Mucosa of rectum (tissue), 2 donors: ENCODE measurements around the gene CTSW.

Source experiments
- H3K27ac ChIP-seq, 2 donors: one replicate each; pipeline ENCODE4 v1.7.0; 2013; ENCODE audit warnings: inconsistent platforms in 2 of 2, low read depth in 2 of 2, low read length in 2 of 2
- H3K27me3 ChIP-seq, 2 donors: one replicate each; pipeline ENCODE4 v1.7.0; 2013; ENCODE audit warnings: low read length in 2 of 2; ENCODE audit not compliant: control insufficient read depth in 2 of 2, insufficient read depth in 2 of 2
- H3K36me3 ChIP-seq, 2 donors: one replicate each; pipeline ENCODE4 v1.7.0; 2013; ENCODE audit warnings: low read length in 2 of 2; ENCODE audit not compliant: control insufficient read depth in 2 of 2, insufficient read depth in 2 of 2
- H3K4me1 ChIP-seq, 2 donors: one replicate each; pipeline ENCODE4 v1.7.0; 2013; ENCODE audit warnings: low read length in 2 of 2, mild to moderate bottlenecking in 1 of 2; ENCODE audit not compliant: control insufficient read depth in 2 of 2, insufficient read depth in 2 of 2
- H3K4me3 ChIP-seq, 2 donors: one replicate each; pipeline ENCODE4 v1.7.0; 2013; ENCODE audit warnings: low read length in 2 of 2
- H3K9ac ChIP-seq, 2 donors: one replicate each; pipeline ENCODE4 v1.7.0; 2013; ENCODE audit warnings: low read length in 2 of 2, low read depth in 1 of 2, mild to moderate bottlenecking in 1 of 2
- H3K9me3 ChIP-seq, 2 donors: one replicate each; pipeline ENCODE4 v1.7.0; 2013; ENCODE audit warnings: low read length in 2 of 2; ENCODE audit not compliant: control insufficient read depth in 2 of 2
- donor health status: healthy.
- donor health status: Normal muscosa, but diverticular disease.

Gene CTSW

GRCh38 chr11:65906602-65907001 is 27.0 kb downstream of the CTSW start:
- H3K27ac ChIP-seq: no peak overlapping the region
- H3K36me3 ChIP-seq: no peaks in the 10 kb centered on the region
- peaks cover 5 to 6% of the 10 kb centered on the region in 2 donors for H3K4me1 ChIP-seq
- H3K4me3 ChIP-seq: no peak overlapping the region
- H3K9me3 ChIP-seq: no peaks in the 10 kb centered on the region
- H3K27me3 ChIP-seq: peaks cover 0 to 7% of the 10 kb centered on the region in 2 donors
- H3K9ac ChIP-seq: no peak overlapping the region

DNA sequence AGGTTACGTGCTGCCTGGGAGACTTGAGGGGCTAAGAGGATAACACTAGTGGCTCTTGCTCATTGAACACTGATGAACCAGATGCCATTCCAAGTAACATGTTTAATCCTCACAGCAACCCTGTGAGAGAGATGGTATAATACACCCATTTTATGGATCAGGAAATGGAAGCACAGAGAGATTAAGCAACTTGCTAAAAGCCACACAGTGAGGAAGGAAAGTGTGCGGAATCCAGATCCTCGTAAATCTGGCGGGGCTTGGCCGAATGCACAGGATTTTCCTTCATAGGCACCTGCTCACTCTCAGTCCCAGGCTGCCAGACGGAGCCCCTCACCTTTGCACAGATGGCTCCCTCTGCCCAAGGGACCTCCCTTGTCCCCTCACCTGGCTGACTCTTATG is 28.2 kb downstream of the CTSW start:
- Histone ChIP-seq H3K9ac (no peak overlapping the region), H3K27ac (no peak overlapping the region), H3K36me3 (no peaks in the 10 kb centered on the region)

DNA sequence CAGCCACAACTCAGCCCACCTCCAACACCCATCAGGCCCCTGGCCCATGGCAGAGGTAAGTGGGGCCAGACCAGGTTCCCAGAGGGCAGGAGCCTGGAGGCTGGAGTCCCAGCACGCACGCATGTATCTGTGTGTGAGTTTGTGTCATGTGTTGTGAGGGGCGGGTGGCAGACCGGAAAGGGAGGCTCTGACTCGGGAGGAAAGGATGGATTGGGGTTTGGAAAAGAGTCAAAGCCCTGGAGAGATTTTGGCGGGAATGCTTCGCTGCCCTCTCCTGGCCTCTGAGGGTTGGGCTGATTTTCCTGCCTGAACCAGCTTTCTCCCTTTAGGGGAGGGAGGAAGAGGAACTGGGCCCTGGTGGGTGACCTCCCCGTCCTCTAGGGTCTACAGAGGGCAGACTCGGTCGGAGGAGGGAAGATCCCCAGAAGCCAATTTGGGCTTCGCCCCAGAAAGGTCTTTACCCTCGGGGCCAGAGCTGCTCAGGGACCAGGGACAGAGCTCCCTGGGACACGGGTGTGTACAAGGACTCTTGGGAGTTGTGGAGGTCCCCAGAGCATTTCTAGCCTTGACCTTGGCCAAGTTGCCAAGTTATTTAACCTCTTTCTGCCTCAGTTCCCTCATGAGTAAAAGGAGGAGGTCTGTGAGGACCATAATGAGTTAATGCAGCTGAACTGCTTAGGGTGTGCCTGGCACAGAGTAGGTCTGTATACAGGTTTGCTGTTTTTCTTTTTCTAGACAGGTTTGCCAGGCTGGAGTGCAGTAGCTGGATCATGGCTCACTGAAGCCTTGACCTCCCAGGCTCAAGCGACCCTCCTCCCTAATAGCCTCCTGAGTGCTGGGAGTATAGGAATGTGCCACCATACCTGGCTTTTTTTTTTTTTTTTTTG is 32.3 kb downstream of the CTSW start:
- peak overlapping the region in 1 of 2 donors; percentile 16 for H3K27ac ChIP-seq
- H3K9me3 ChIP-seq: no peaks in the 10 kb centered on the region
- H3K9ac ChIP-seq: no peak overlapping the region

More for the DNA sequence above, 28.2 kb downstream of the CTSW start:
- peaks cover 11 to 13% of the 10 kb centered on the region in 2 donors for H3K4me1 ChIP-seq
- peaks cover 0 to 4% of the 10 kb centered on the region in 2 donors for H3K27me3 ChIP-seq
- no peaks in the 10 kb centered on the region for H3K9me3 ChIP-seq
- H3K4me3 ChIP-seq: no peak overlapping the region

GRCh38 chr11:65912845-65913244 is 33.2 kb downstream of the CTSW start:
- no peak overlapping the region for H3K27ac ChIP-seq
- H3K4me3 ChIP-seq: no peak overlapping the region
- peaks cover 0 to 1% of the 10 kb centered on the region in 2 donors for H3K27me3 ChIP-seq
- no peaks in the 10 kb centered on the region for H3K9me3 ChIP-seq
- H3K36me3 ChIP-seq: no peaks in the 10 kb centered on the region
- no peak overlapping the region for H3K9ac ChIP-seq
- H3K4me1 ChIP-seq: peaks cover 30% of the 10 kb centered on the region in 2 donors

More for the DNA sequence above, 32.3 kb downstream of the CTSW start:
- H3K27me3 ChIP-seq: peaks cover 0 to 4% of the 10 kb centered on the region in 2 donors
- no peak overlapping the region for H3K4me3 ChIP-seq
- no peaks in the 10 kb centered on the region for H3K36me3 ChIP-seq
- peaks cover 21% of the 10 kb centered on the region in 2 donors for H3K4me1 ChIP-seq

GRCh38 chr11:65915101-65915820 is 35.6 kb downstream of the CTSW start:
- no peaks in the 10 kb centered on the region for H3K36me3 ChIP-seq
- no peaks in the 10 kb centered on the region for H3K27me3 ChIP-seq
- H3K4me1 ChIP-seq: peaks cover 36 to 39% of the 10 kb centered on the region in 2 donors
- no peak overlapping the region for H3K9ac ChIP-seq
- H3K27ac ChIP-seq: peak overlapping the region; percentile 52 to 70
- no peaks in the 10 kb centered on the region for H3K9me3 ChIP-seq
- H3K4me3 ChIP-seq: no peak overlapping the region

DNA sequence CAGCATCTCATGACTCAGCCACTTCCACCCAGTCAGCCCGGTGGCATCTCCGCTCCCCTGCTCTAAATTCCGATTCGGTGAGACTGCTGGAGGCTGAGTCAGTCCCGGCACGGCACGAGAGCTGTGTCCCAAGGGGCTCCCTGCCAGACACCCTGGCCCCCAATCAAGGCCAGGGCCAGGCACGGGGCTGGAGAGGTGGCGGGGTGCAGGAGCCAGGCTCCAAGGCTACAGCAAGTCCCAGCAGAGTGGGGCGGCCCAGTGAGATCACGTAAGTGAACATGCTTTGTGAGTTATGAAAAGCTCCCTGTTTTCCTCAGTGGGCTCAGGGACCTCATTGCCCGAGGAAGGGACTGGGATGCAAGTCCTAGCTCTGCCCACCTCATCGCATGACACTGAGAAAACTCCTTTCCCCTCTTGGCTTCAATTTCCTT is 36.2 kb downstream of the CTSW start:
- no peaks in the 10 kb centered on the region for H3K27me3 ChIP-seq
- peak overlapping the region; percentile 26 to 70 for H3K27ac ChIP-seq
- H3K9me3 ChIP-seq: no peaks in the 10 kb centered on the region
- peaks cover 42 to 44% of the 10 kb centered on the region in 2 donors for H3K4me1 ChIP-seq
- no peaks in the 10 kb centered on the region for H3K36me3 ChIP-seq
- H3K4me3 ChIP-seq: no peak overlapping the region
- no peak overlapping the region for H3K9ac ChIP-seq

- Histone ChIP-seq H3K4me3 (no peak overlapping the region), H3K27me3 (no peaks in the 10 kb centered on the region), H3K9me3 (no peaks in the 10 kb centered on the region), H3K27ac (peak overlapping the region in 1 of 2 donors; percentile 70), H3K9ac (no peak overlapping the region), H3K4me1 (peaks cover 43% of the 10 kb centered on the region in 2 donors), H3K36me3 (no peaks in the 10 kb centered on the region)
Observed at GRCh38 chr11:65916391-65916790, 36.8 kb downstream of the CTSW start.

- Histone ChIP-seq H3K27me3 (no peaks in the 10 kb centered on the region), H3K9me3 (no peaks in the 10 kb centered on the region), H3K4me1 (peaks cover 36 to 37% of the 10 kb centered on the region in 2 donors), H3K4me3 (peak overlapping the region; percentile 79 to 91), H3K36me3 (peaks cover 3% of the 10 kb centered on the region in 2 donors), H3K27ac (no peak overlapping the region), H3K9ac (no peak overlapping the region)
Observed at GRCh38 chr11:65917077-65917433, 37.4 kb downstream of the CTSW start.

DNA sequence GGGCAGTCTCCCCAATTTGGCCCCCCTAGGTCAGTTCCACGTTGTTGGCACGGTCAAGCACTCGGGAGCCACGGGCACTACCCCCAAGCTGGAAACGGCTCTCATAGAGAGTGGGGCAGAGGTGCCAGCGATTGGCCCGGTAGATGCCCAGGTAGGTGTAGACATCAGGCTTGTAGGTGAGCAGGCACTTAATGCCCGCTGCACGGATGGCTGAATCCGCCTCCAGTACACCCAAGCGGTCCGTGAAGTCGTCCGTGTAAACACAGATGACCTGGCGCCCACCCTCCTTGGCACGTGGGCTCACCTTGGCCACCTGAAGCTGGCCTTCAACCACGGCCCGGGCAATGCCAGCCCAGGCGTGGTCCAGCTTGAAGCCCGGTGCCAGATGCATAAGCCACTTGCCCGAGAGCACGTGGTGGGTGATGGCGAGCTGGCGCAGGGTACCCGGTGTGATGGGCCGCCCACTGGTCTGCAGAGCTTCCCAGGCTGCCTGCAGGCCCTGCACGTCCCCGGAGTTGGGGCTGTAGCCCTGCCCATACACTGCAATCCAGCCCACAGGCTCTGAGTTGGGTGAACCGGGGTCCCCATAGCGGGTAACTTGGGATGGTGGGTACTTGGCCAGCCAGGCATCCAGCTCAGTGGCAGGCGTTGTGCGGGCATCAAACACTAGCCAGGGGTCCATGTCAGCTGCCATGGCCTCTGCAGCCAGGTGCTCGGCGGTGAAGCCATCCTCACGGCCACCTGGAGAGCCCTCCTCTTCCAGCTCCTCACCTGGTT is 38.0 kb downstream of the CTSW start:
- Histone ChIP-seq H3K9me3 (no peaks in the 10 kb centered on the region), H3K27ac (peak overlapping the region in 1 of 2 donors; percentile 85), H3K36me3 (peaks cover 8% of the 10 kb centered on the region in 2 donors), H3K4me1 (peaks cover 34 to 35% of the 10 kb centered on the region in 2 donors), H3K9ac (peak overlapping the region; percentile 92), H3K4me3 (peak overlapping the region; percentile 79 to 91), H3K27me3 (no peaks in the 10 kb centered on the region)
